ENCODE data around the gene RAB4A.
"Not testable (repeated sequence)": the region's sequence is repeated elsewhere in the genome, so short reads cannot be mapped to it uniquely, and the experiment has no call there.

RAB4A gene

DNA sequence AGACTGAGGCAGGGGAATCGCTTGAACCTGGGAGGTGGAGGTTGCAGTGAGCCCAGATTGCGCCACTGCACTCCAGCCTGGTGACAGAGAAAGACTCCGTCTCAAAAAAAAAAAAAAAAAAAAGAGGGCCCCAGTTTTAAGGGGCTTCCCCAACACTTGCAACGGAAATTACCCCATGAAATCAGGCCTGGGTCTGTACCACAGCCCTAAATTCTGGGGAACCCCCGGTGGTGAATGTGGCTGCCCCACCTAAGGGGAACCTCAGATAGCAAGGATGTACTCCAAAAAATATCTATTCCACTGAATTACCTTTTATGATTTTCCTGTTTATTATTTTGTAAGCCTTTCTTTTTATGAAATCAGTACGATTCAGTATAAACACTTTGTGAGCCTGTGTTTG lies 56.9 kb downstream of the RAB4A start:
- in situ Hi-C loops (cut with MboI; ENCODE audit: low sequenced_read_pairs), result not testable (repeated sequence)

DNA sequence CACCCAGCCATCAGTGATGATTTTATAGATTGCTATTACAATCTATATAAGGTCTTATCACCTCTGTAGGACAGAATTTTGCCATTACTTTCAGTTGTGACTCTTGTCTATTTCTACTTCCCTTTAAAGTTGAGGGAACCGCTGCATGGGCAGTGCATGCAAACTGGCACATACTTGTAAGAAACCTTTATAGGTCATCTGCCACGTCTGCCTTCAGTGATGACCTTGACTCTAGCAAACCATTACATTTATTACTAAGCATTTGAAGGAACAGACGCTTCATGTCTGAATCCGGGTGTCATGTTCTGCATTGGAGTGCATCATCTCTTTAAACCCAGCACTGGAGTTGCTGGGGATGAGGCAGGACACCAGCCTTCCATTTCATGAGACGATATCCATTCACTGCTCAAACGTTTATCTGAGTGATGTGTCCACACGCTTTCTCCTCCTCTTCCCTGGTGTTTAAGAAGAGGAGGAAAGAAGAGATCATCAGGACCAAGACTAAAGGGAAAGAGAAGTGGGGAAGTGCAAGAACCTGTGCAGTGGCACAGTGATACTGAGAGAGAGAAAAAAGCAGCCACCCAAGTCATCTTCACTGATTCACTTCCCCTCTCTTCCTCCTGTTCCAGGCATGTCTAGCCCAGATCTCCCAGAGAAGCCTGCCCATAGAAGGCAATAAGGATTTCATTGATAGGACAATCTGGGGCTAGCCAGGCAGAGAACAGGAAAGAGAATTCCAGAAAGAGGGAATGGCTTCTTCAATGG lies 57.9 kb downstream of the RAB4A start:
- in situ Hi-C loops (cut with MboI; ENCODE audit: low sequenced_read_pairs), result no loop called here

DNA sequence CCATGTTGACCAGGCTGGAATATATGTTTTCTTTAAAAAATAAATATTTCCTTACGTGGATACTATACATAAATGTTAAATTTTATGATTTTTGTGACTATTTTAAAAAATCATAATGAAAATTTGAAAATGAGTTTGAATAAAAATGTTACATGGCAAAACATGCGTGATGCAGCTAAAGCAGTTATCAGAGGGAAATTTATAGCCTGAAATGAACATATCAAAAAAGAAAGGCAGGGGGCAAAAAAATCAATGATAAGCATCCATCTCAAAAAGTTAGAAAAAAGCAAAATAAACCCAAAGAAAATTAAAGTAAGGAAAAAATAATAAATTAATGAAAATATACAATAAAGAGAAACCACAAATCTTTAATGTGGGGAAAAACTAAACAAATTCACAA lies 63.4 kb downstream of the RAB4A start:
- in situ Hi-C loops (cut with MboI; ENCODE audit: low sequenced_read_pairs), result no loop called here

GRCh38 chr1:229334716-229335115 lies 63.8 kb downstream of the RAB4A start:
- in situ Hi-C loops (cut with MboI; ENCODE audit: low sequenced_read_pairs), result no loop called here

DNA sequence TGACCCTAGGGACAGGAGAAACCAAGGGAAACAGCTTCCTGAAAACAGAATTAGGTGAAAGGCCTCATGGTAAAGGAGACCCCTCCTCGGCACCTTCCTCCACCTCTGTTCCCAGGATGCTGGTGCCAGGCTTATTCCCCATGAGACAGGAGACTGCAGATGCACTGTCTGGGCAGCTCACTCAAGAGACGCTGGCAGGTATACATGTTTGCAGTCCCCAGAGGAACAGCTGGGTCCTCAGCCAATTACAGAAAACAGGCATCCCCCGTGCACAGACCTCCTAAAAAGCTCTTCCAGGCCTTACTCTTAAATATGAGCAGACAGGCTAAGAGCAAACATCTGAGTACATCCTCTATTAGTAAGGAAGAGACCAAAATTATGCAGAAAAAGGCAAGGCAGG lies 65.4 kb downstream of the RAB4A start:
- in situ Hi-C loops (cut with MboI; ENCODE audit: low sequenced_read_pairs), result no loop called here

DNA sequence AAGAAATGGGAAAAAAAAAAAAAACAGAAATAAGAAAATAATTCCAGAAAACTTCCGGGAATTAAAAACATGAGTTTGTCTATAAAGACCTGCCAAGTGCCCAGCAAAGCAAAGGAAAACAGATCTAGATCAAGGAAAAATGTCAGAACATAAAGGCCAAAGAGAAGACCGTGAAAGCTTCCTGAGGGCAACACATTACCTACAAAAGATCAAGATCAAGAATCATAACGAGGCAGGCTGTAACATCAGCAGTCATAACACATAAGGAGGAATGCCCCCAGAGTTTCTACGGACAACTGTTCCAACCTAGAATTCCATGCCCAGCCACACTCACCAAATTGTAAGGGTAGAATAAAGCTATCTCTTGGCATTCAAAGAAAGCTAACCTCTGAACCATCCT lies 68.2 kb downstream of the RAB4A start:
- in situ Hi-C loops (cut with MboI; ENCODE audit: low sequenced_read_pairs), result no loop called here

GRCh38 chr1:229339520-229339919 lies 68.6 kb downstream of the RAB4A start:
- in situ Hi-C loops (cut with MboI; ENCODE audit: low sequenced_read_pairs), result no loop called here

- in situ Hi-C loops (cut with MboI; ENCODE audit: low sequenced_read_pairs), result no loop called here
These were observed 69.6 kb downstream of the RAB4A start for GRCh38 chr1:229340496-229340895.

- in situ Hi-C loops (cut with MboI; ENCODE audit: low sequenced_read_pairs), result no loop called here
These were observed 71.1 kb downstream of the RAB4A start for GRCh38 chr1:229341774-229342655.

GRCh38 chr1:229342656-229343569 lies 72.0 kb downstream of the RAB4A start, which contains the start of gene CCSAP:
CCSAP (minus strand) TSS chr1:229343047; CDS start chr1:229342465, 582 bp downstream.
- in situ Hi-C loops (cut with MboI; ENCODE audit: low sequenced_read_pairs), result no loop called here

DNA sequence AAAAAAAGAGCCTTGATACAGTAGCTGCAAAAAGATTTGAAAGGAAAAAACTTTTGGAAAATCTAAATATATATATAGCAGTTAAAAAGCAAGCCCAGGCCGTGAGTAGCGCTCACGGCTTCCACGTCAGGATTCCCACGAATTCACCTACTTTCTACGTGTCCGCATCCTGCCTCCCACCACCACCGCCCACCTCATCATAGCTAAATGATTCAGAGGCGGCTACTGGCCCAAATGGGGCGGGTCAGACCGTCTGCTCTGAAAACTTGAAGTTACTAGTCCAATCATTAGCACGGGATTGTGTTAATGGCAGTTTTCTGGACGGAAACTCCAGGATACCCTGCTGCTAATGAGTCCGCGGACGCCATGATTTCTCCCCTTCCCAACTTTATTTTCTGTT lies 73.2 kb downstream of the RAB4A start:
- in situ Hi-C loops (cut with MboI; ENCODE audit: low sequenced_read_pairs), result no loop called here

- in situ Hi-C loops (cut with MboI; ENCODE audit: low sequenced_read_pairs), result no loop called here
These were observed 74.2 kb downstream of the RAB4A start for GRCh38 chr1:229344937-229345684.

GRCh38 chr1:229347528-229347927 lies 76.6 kb downstream of the RAB4A start:
- in situ Hi-C loops (cut with MboI; ENCODE audit: low sequenced_read_pairs), result no loop called here

DNA sequence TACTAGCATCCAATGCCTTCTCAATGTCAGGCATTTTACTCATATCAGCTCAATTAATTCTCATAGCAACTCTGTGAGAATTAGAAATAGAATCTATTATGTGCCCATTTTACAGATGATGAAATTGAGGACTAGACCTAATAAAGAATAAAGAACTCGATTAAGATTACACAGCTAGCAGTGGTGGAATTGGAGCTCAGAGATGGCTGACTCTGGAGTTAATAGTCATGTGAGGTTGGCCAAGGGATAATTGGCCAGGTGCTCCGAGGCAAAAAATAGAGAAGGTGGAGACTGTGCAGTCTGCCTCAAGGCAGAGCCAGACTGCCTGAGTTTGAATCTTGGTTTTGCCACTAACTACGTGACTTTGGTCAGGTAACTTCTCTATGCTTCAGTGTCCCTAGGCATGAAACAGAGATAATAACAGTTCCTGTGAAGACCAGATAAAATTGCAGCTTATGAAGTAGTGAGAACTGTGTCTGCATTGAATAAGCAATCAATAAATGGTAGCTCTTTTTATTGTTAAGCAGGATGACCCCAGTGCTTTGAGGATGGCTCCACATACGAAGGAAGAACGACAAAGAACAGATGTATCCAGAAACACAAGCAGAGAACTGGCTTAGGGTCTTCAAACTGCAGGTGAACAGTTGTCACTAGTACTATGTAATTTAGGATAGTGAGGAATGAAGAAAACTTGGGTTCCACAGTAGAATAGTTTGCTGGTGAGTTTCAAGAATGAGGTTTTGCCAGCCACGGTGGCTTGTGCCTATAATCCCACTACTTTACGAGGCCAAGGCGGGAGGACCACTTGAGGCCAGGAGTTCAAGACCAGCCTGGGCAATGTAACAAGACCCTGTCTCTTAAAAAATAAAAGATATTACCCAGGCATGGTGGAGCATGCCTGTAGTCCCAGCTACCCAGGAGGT lies 78.8 kb downstream of the RAB4A start:
- in situ Hi-C loops (cut with MboI; ENCODE audit: low sequenced_read_pairs), result no loop called here

DNA sequence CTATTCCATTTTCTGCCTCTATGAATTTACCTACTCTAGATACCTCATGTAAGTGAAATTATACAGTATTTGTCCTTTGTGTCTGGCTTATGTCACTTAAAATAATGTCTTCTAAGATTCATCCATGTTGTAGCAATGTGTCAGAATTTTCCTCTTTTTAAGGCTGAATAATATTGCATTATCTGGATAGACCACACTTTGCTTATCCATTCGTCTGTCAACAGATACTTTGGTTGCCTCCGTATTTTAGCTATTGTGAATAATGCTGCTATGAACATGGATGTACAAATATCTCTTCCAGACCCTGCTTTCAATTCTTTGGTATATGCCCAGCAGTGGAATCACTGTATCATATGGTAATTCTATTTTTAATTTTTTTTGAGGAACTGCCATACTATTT lies 82.1 kb downstream of the RAB4A start:
- in situ Hi-C loops (cut with MboI; ENCODE audit: low sequenced_read_pairs), result no loop called here

DNA sequence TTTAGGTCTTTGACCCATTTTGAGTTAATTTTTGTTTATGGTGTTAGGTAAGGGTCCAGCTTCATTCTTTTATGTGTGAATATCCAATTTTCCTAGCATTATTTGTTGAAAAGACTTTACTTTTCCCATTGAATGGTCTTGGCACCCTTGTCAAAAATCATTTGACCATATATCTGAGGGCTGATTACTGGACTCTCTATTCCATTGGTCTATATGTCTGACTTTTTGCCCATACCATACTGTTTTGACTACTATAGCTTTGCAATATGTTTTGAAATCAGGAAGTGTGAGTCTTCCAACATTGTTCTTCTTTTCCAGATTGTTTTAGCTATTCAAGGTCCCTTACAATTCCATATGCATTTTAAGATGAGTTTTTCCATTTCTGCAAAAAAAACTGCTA lies 83.3 kb downstream of the RAB4A start:
- in situ Hi-C loops (cut with MboI; ENCODE audit: low sequenced_read_pairs), result no loop called here

Measured in HL-60/S4 treated with phorbol 12-myristate 13-acetate at 8.2 ng/mL for 4 days and 3 days (cell line).